GM12872 (cell line): ENCODE measurements around the gene SH3RF1.

Source experiments
- CTCF ChIP-seq: IDR thresholded peaks from 3 replicates; pipeline ENCODE4 v1.5.1; 2011; ENCODE audit warnings: low read depth, mild to moderate bottlenecking, low read length, moderate library complexity; ENCODE audit not compliant: insufficient read depth

SH3RF1 gene

GRCh38 chr4:169131556-169132208, 139.1 kb downstream of the SH3RF1 start:
- TF ChIP-seq CTCF: no peak

GRCh38 chr4:169128902-169129301, 141.9 kb downstream of the SH3RF1 start:
- no peak for TF ChIP-seq CTCF

- no peak for TF ChIP-seq CTCF
Observed at GRCh38 chr4:169127314-169127713, 143.4 kb downstream of the SH3RF1 start.

- TF ChIP-seq CTCF: no peak
Observed at GRCh38 chr4:169124661-169125060, 146.1 kb downstream of the SH3RF1 start.

- TF ChIP-seq CTCF: no peak
Observed at GRCh38 chr4:169122422-169122821, 148.3 kb downstream of the SH3RF1 start.

- TF ChIP-seq CTCF: no peak
Observed at GRCh38 chr4:169121861-169122382, 148.8 kb downstream of the SH3RF1 start.

- no peak for TF ChIP-seq CTCF
Observed at GRCh38 chr4:169120624-169121023, 150.1 kb downstream of the SH3RF1 start.
